Type B pancreatic cell (in vitro differentiated cells): ENCODE results near the gene TRIO. TPM values are rescaled to one million over a fixed set of nuclear protein-coding genes. Genes with fewer than 3 reads are reported as not detected.

ENCODE experiments used
- DNase-seq: peaks from one replicate; pipeline ENCODE4 v3.0.0; 2021; ENCODE audit warnings: mixed read lengths; ENCODE audit not compliant: unreplicated experiment; ENCODE audit errors: extremely low spot score
- H3K27ac Mint-ChIP-seq: 2 replicates; pipeline ENCODE4 v1.8.0; 2021; ENCODE audit warnings: mild to moderate bottlenecking, mixed read lengths
- H3K27me3 Mint-ChIP-seq: 2 replicates; pipeline ENCODE4 v1.8.0; 2021; ENCODE audit warnings: mixed read lengths
- H3K36me3 Mint-ChIP-seq: 2 replicates; pipeline ENCODE4 v1.8.0; 2021; ENCODE audit warnings: mixed read lengths
- H3K4me1 Mint-ChIP-seq: one replicate; pipeline ENCODE4 v1.8.0; 2021; ENCODE audit warnings: mixed read lengths; ENCODE audit not compliant: unreplicated experiment
- H3K4me3 Mint-ChIP-seq: 2 replicates; pipeline ENCODE4 v1.8.0; 2021; ENCODE audit warnings: mild to moderate bottlenecking, mixed read lengths
- H3K9me3 Mint-ChIP-seq: 2 replicates; pipeline ENCODE4 v1.8.0; 2021; ENCODE audit warnings: mixed read lengths
- CTCF ChIP-seq: fragments of 200-600 bp; sonication (generic); conservative IDR thresholded peaks from 2 replicates; pipeline ENCODE4 v1.5.0; 2021; ENCODE audit warnings: antibody characterized with exemption, mild to moderate bottlenecking
- total RNA-seq: library from RNA; stranded (reverse); gene quantifications from 2 replicates; pipeline ENCODE4 v1.2.1, GENCODE V29; 2021; ENCODE audit warnings: low replicate concordance

The TRIO gene
- total RNA-seq, 1 donor from 2014 or later = 145 TPM

- no peak for TF ChIP-seq CTCF
- Mint-ChIP-seq H3K27me3 (no peaks in the 10 kb centered on the region), H3K4me3 (no peak overlapping the region), H3K27ac (no peak overlapping the region), H3K36me3 (no peaks in the 10 kb centered on the region), H3K9me3 (no peaks in the 10 kb centered on the region), H3K4me1 (peaks cover 76% of the 10 kb centered on the region)
- no peak for DNase-seq
Observed at GRCh38 chr5:14261856-14262611, 118.9 kb downstream of the TRIO start.

GRCh38 chr5:14263113-14263512 is 120.0 kb downstream of the TRIO start:
- no peak for DNase-seq
- no peaks in the 10 kb centered on the region for H3K27me3 Mint-ChIP-seq
- peaks cover 81% of the 10 kb centered on the region for H3K4me1 Mint-ChIP-seq
- H3K27ac Mint-ChIP-seq = peak overlapping the region; percentile 53
- H3K9me3 Mint-ChIP-seq = no peaks in the 10 kb centered on the region
- H3K36me3 Mint-ChIP-seq = no peaks in the 10 kb centered on the region
- peak overlapping the region; percentile 18 for H3K4me3 Mint-ChIP-seq
- TF ChIP-seq CTCF = no peak

GRCh38 chr5:14263699-14264098 is 120.6 kb downstream of the TRIO start:
- Mint-ChIP-seq H3K36me3 (no peaks in the 10 kb centered on the region), H3K4me1 (peaks cover 81% of the 10 kb centered on the region), H3K9me3 (no peaks in the 10 kb centered on the region), H3K27me3 (no peaks in the 10 kb centered on the region), H3K4me3 (peak overlapping the region; percentile 18), H3K27ac (peak overlapping the region; percentile 53)
- DNase-seq = no peak
- no peak for TF ChIP-seq CTCF

GRCh38 chr5:14264605-14265316 is 121.6 kb downstream of the TRIO start:
- peak overlapping the region; percentile 92 for H3K4me3 Mint-ChIP-seq
- no peaks in the 10 kb centered on the region for H3K9me3 Mint-ChIP-seq
- DNase-seq = peak; percentile 92
- peak overlapping the region; percentile 95 for H3K27ac Mint-ChIP-seq
- H3K4me1 Mint-ChIP-seq = peaks cover 81% of the 10 kb centered on the region
- no peaks in the 10 kb centered on the region for H3K36me3 Mint-ChIP-seq
- TF ChIP-seq CTCF = no peak
- no peaks in the 10 kb centered on the region for H3K27me3 Mint-ChIP-seq

GRCh38 chr5:14265570-14265969 is 122.4 kb downstream of the TRIO start:
- Mint-ChIP-seq H3K4me1 (peaks cover 82% of the 10 kb centered on the region), H3K4me3 (peak overlapping the region; percentile 53), H3K36me3 (no peaks in the 10 kb centered on the region), H3K9me3 (no peaks in the 10 kb centered on the region), H3K27me3 (no peaks in the 10 kb centered on the region), H3K27ac (peak overlapping the region; percentile 65)
- no peak for TF ChIP-seq CTCF
- DNase-seq = no peak
